ENCODE measurements around the gene ATXN10.

DNA sequence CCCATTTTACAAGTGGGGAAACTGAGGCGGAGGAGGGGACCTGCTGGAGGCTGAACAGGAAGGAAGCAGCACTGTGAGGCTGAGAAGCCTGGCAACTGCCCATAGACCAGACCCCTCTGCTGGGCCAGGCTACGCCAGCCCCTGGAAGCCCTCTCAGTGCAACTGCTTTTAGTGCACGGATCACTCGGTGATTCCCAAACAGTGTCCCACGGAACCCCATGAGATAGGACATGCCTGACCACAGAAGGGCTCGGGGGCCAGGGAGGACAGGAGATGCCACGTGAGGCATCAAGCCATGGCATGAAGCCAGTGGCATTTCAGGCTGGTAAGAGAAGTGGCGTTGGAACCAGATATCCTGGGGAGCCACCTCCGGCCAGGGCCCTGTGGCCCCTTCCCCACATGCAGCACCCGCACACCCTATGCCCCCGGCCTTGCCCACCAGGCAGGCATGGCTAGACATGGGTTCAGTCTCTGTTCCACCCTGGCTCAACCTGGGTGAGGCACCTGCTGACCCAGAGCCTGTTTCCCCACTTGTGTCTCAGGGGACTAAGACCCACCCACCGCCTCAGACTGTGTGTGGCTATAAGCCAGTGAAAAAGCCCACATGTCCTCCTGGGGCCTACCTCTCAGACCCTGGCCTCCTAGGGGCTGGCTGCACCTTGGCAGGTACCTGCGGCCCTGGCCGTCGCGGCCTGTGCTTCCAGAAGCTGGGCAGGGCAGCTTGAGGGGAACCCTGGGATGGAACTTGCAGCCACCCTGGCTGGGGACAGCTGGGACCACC is 221.2 kb downstream of the ATXN10 start:
- TF ChIP-seq CTCF (IDR thresholded peaks at IDR 0.05) (no peak), POLR2AphosphoS5 (IDR thresholded peaks at IDR 0.05) (no peak)
